ENCODE results near the gene ARHGEF33. TPM values are rescaled to one million over a fixed set of nuclear protein-coding genes. Genes with fewer than 3 reads are reported as not detected.

Gene ARHGEF33
- total and polyA plus RNA-seq, 8 donors = under 0.01 to 2.0 (median 0.61) TPM; not detected in 1

DNA sequence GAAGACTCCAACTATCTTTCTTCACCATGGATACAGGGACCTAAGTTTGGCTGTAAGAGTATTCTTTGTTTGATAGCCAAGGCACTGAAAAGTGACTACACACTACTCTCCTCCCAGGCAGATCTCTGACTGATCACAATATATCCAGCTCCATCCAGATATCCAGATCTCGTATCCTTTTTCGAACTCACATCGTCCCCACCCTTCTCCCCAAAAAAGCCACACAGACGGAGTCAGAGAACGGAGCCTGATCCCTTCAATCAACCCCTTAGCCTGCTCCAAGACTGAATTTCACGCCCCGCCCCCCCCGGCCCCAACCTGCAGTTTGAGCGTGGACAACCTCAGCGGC is 14.5 kb upstream of the ARHGEF33 start:
- H3K36me3 ChIP-seq = peaks cover 0 to 1% (median under 1%) of the 10 kb centered on the region in 4 donors
- 0 to 2% (median 1%) methylated on average over 10 of the region's 10 CpGs for WGBS, 5 donors
- peak overlapping the region; percentile 74 to 80 (median 78) for H3K4me3 ChIP-seq
- intact Hi-C loops (cut with DNase I; ENCODE audit: low total_unique reads) = no loop called here
- no peaks in the 10 kb centered on the region for H3K9me3 ChIP-seq
- TF ChIP-seq EP300 (IDR thresholded peaks at IDR 0.05) (no peak), POLR2AphosphoS5 (IDR thresholded peaks at IDR 0.05) (no peak), POLR2A (IDR thresholded peaks at IDR 0.05) (no peak)
- TF ChIP-seq, protein P1, sequence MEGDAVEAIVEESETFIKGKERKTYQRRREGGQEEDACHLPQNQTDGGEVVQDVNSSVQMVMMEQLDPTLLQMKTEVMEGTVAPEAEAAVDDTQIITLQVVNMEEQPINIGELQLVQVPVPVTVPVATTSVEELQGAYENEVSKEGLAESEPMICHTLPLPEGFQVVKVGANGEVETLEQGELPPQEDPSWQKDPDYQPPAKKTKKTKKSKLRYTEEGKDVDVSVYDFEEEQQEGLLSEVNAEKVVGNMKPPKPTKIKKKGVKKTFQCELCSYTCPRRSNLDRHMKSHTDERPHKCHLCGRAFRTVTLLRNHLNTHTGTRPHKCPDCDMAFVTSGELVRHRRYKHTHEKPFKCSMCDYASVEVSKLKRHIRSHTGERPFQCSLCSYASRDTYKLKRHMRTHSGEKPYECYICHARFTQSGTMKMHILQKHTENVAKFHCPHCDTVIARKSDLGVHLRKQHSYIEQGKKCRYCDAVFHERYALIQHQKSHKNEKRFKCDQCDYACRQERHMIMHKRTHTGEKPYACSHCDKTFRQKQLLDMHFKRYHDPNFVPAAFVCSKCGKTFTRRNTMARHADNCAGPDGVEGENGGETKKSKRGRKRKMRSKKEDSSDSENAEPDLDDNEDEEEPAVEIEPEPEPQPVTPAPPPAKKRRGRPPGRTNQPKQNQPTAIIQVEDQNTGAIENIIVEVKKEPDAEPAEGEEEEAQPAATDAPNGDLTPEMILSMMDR (IDR thresholded peaks at IDR 0.05) = no peak
- no peak for DNase-seq
- H3K27ac ChIP-seq = peak overlapping the region; percentile 37 to 84 (median 70)
- peaks cover 0 to 23% (median 16%) of the 10 kb centered on the region in 4 donors for H3K4me1 ChIP-seq
- H3K27me3 ChIP-seq = no peaks in the 10 kb centered on the region

GRCh38 chr2:38875576-38876367 is 13.9 kb upstream of the ARHGEF33 start, which contains the start of the genes DHX57 and MORN2:
Gene DHX57 (minus strand): TSS chr2:38875934. CDS start chr2:38868405, 7,529 bp downstream.
Gene MORN2 (plus strand): TSS chr2:38875976.
- H3K27ac ChIP-seq = peak within 1 kb of the TSS; percentile 37 to 84 (median 70)
- WGBS, 5 donors = 1 to 2% (median 1%) methylated on average over 27 to 52 of the region's 52 CpGs
- peak in 2 of 3 donors; percentile 32 to 75 for TF ChIP-seq POLR2AphosphoS5 (IDR thresholded peaks at IDR 0.05)
- TF ChIP-seq, protein P1 (IDR thresholded peaks at IDR 0.05) = no peak
- H3K9me3 ChIP-seq = no peaks in the 10 kb centered on the region
- peaks cover 0 to 7% (median 6%) of the 10 kb centered on the region in 4 donors for H3K36me3 ChIP-seq
- H3K4me1 ChIP-seq = peaks cover 0 to 23% (median 16%) of the 10 kb centered on the region in 4 donors
- intact Hi-C loops (cut with DNase I; ENCODE audit: low total_unique reads) = no loop called here
- peak within 1 kb of the TSS; percentile 74 to 80 (median 78) for H3K4me3 ChIP-seq
- DNase-seq = peak; percentile 90 to 96
- H3K27me3 ChIP-seq = no peaks in the 10 kb centered on the region

GRCh38 chr2:38876407-38876806 is 13.3 kb upstream of the ARHGEF33 start:
- peaks cover 0 to 23% (median 16%) of the 10 kb centered on the region in 4 donors for H3K4me1 ChIP-seq
- DNase-seq = no peak
- peaks cover 0 to 13% (median 12%) of the 10 kb centered on the region in 4 donors for H3K36me3 ChIP-seq
- TF ChIP-seq POLR2AphosphoS5 (IDR thresholded peaks at IDR 0.05) (no peak), POLR2A (IDR thresholded peaks at IDR 0.05) (no peak), EP300 (IDR thresholded peaks at IDR 0.05) (no peak)
- TF ChIP-seq, protein P1 (IDR thresholded peaks at IDR 0.05) = no peak
- intact Hi-C loops (cut with DNase I; ENCODE audit: low total_unique reads) = no loop called here
- peak overlapping the region; percentile 74 to 80 (median 78) for H3K4me3 ChIP-seq
- no peaks in the 10 kb centered on the region for H3K9me3 ChIP-seq
- WGBS, 5 donors = 14 to 29% (median 21%) methylated on average over 10 of the region's 10 CpGs
- H3K27ac ChIP-seq = peak overlapping the region in 3 of 5 donors; percentile 70 to 84 (median 83)
- no peaks in the 10 kb centered on the region for H3K27me3 ChIP-seq

DNA sequence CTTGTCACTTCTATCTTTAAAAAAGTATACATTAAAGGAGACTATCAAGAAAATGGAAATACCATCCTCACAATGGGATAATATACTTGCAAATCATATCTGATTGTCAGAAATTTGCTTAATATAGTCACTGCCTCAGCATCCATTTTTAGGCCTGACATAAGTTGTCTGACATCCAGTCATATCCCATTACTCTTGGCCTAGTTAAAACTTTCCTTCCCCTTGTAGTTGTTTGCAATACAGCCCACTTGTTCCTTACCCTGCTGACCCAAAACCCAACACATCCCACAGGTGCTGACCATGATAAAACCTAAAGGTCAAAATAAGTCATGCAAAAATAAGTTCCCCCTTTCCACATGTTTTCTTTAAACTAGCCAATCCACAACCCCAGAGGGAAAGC is 3.6 kb upstream of the ARHGEF33 start:
- Histone ChIP-seq H3K4me3 (no peak overlapping the region), H3K27ac (no peak overlapping the region), H3K36me3 (peaks cover 3 to 30% (median 12%) of the 10 kb centered on the region in 4 donors), H3K9me3 (peaks cover 0 to 8% (median 0%) of the 10 kb centered on the region in 4 donors), H3K4me1 (no peaks in the 10 kb centered on the region), H3K27me3 (no peaks in the 10 kb centered on the region)
- intact Hi-C loops (cut with DNase I; ENCODE audit: low total_unique reads) = no loop called here
- no peak for DNase-seq
- TF ChIP-seq EP300 (IDR thresholded peaks at IDR 0.05) (no peak), POLR2A (IDR thresholded peaks at IDR 0.05) (no peak), POLR2AphosphoS5 (IDR thresholded peaks at IDR 0.05) (no peak)
- TF ChIP-seq, protein P1 (IDR thresholded peaks at IDR 0.05) = no peak
